Ovary (tissue), 3 donors: ENCODE results near the gene LDLRAD4.

Source experiments
- CTCF ChIP-seq, 3 donors: fragments of 450-650 bp in 2 of 3; fragments of 200-600 bp in 1 of 3; IDR thresholded peaks; one replicate each; pipeline versions ENCODE4 v1.5.1 to v1.8.0; 2016 to 2022; ENCODE audit warnings: antibody characterized with exemption in 3 of 3, mild to moderate bottlenecking in 1 of 3
- EP300 ChIP-seq: sonication (generic); formaldehyde crosslinking; IDR thresholded peaks from one replicate; pipeline ENCODE4 v1.6.1; 2017; ENCODE audit warnings: antibody characterized with exemption
- POLR2A ChIP-seq: fragments of 450-650 bp; IDR thresholded peaks from one replicate; pipeline ENCODE4 v1.6.1; 2017; ENCODE audit warnings: antibody characterized with exemption, mild to moderate bottlenecking, moderate library complexity
- donor health status: DM: no; HTN: no; CAD: no.

GRCh38 chr18:13486284-13486683 lies 267.7 kb downstream of the LDLRAD4 start:
- no peak for TF ChIP-seq CTCF (IDR thresholded peaks at IDR 0.05)
- TF ChIP-seq EP300: no peak
- no peak for TF ChIP-seq POLR2A
